OCI-LY3 (cell line): ENCODE measurements around the gene RFNG.

ENCODE experiments used
- H2AFZ ChIP-seq: fragments of 200-600, 300-600 bp; shearing (Covaris generic); 2 replicates; pipeline ENCODE4 v1.6.0; 2014; ENCODE audit warnings: antibody characterized with exemption, low read depth, low read length
- H3K27ac ChIP-seq: fragments of 200-600, 300-600 bp; sonication (generic); 2 replicates; pipeline ENCODE4 v1.5.1; 2014; ENCODE audit warnings: mild to moderate bottlenecking, low read length, moderate library complexity, mixed read lengths
- H3K27me3 ChIP-seq: fragments of 200-600, 300-600 bp; sonication (generic); 2 replicates; pipeline ENCODE4 v1.6.1; 2014; ENCODE audit warnings: low read depth, low read length, mixed read lengths
- H3K36me3 ChIP-seq: fragments of 200-600, 300-600 bp; sonication (generic); replicated peaks from 2 replicates; pipeline ENCODE3; 2014; ENCODE audit warnings: low read depth, low read length, mixed read lengths
- H3K4me1 ChIP-seq: fragments of 300-600, 200-600 bp; sonication (generic); 2 replicates; pipeline ENCODE4 v1.6.1; 2014; ENCODE audit warnings: low read length, mixed read lengths
- H3K4me2 ChIP-seq: fragments of 200-600, 300-600 bp; sonication (generic); 2 replicates; pipeline ENCODE4 v1.6.1; 2014; ENCODE audit warnings: low read length, mixed read lengths
- H3K4me3 ChIP-seq: fragments of 300-600, 200-600 bp; sonication (generic); 2 replicates; pipeline ENCODE4 v1.5.1; 2014; ENCODE audit warnings: antibody characterized with exemption, mild to moderate bottlenecking, low read length, moderate library complexity
- H3K79me2 ChIP-seq: fragments of 300-600, 200-600 bp; shearing (Covaris generic); 2 replicates; pipeline ENCODE4 v1.6.1; 2014; ENCODE audit warnings: mild to moderate bottlenecking, low read length, mixed read lengths
- H3K9ac ChIP-seq: fragments of 300-600, 200-600 bp; shearing (Covaris generic); 2 replicates; pipeline ENCODE4 v1.6.0; 2014; ENCODE audit warnings: mild to moderate bottlenecking, low read length, moderate library complexity
- H3K9me3 ChIP-seq: fragments of 200-600, 300-600 bp; shearing (Covaris generic); 2 replicates; pipeline ENCODE4 v1.6.1; 2014; ENCODE audit warnings: low read length, mixed read lengths; ENCODE audit not compliant: insufficient read depth
- H4K20me1 ChIP-seq: fragments of 200-600, 300-600 bp; sonication (generic); 2 replicates; pipeline ENCODE4 v1.6.1; 2016; ENCODE audit warnings: low read length, mixed read lengths; ENCODE audit not compliant: insufficient read depth
- CTCF ChIP-seq: fragments of 200-600, 300-600 bp; sonication (generic); IDR thresholded peaks from 2 replicates; pipeline ENCODE4 v1.5.1; 2014; ENCODE audit warnings: antibody characterized with exemption, low read length, low read depth
- EZH2phosphoT487 ChIP-seq: fragments of 200-600 bp; shearing (Covaris generic); IDR thresholded peaks from 2 replicates; pipeline ENCODE4 v1.6.1; 2018; ENCODE audit warnings: antibody characterized with exemption, mixed run types, low read depth

RFNG gene

GRCh38 chr17:82055965-82056728 lies 4.5 kb upstream of the RFNG start:
- Histone ChIP-seq H3K27me3 (no peaks in the 10 kb centered on the region), H3K4me1 (peaks cover 8% of the 10 kb centered on the region), H3K27ac (no peak overlapping the region), H2AFZ (no peak overlapping the region), H3K79me2 (peaks cover 18% of the 10 kb centered on the region), H3K4me3 (no peak overlapping the region), H3K4me2 (no peak overlapping the region), H3K9me3 (no peaks in the 10 kb centered on the region), H4K20me1 (peaks cover 7% of the 10 kb centered on the region; the same call in 1 of the 2 replicates), H3K36me3 (peaks cover 26% of the 10 kb centered on the region), H3K9ac (no peak overlapping the region)
- TF ChIP-seq EZH2phosphoT487 = no peak
- no peak for TF ChIP-seq CTCF

GRCh38 chr17:82055023-82055964 lies 3.7 kb upstream of the RFNG start:
- peaks cover 22% of the 10 kb centered on the region for H3K36me3 ChIP-seq
- TF ChIP-seq EZH2phosphoT487 (no peak), CTCF (no peak)
- no peak overlapping the region for H3K4me3 ChIP-seq
- no peak overlapping the region for H3K9ac ChIP-seq
- H3K79me2 ChIP-seq = peaks cover 18% of the 10 kb centered on the region
- no peak overlapping the region for H2AFZ ChIP-seq
- H3K27ac ChIP-seq = no peak overlapping the region
- peaks cover 13% of the 10 kb centered on the region for H3K4me1 ChIP-seq
- H3K9me3 ChIP-seq = no peaks in the 10 kb centered on the region
- H4K20me1 ChIP-seq = peaks cover 7% of the 10 kb centered on the region; the same call in 1 of the 2 replicates
- H3K4me2 ChIP-seq = no peak overlapping the region
- H3K27me3 ChIP-seq = no peaks in the 10 kb centered on the region

GRCh38 chr17:82054351-82055022 lies 2.9 kb upstream of the RFNG start:
- peaks cover 18% of the 10 kb centered on the region for H3K36me3 ChIP-seq

More at GRCh38 chr17:82054351-82055022, 2.9 kb upstream of the RFNG start:
- Histone ChIP-seq H2AFZ (no peak overlapping the region), H3K27ac (no peak overlapping the region), H3K4me1 (peaks cover 13% of the 10 kb centered on the region), H3K4me2 (no peak overlapping the region), H3K9me3 (no peaks in the 10 kb centered on the region), H3K4me3 (no peak overlapping the region), H3K27me3 (no peaks in the 10 kb centered on the region), H4K20me1 (peaks cover 7% of the 10 kb centered on the region; the same call in 1 of the 2 replicates), H3K79me2 (peaks cover 18% of the 10 kb centered on the region), H3K9ac (no peak overlapping the region)
- no peak for TF ChIP-seq CTCF
- no peak for TF ChIP-seq EZH2phosphoT487
